IMR-90 (cell line): ENCODE results near the gene PLAAT3. TPM values are rescaled to one million over a fixed set of nuclear protein-coding genes. Genes with fewer than 3 reads are reported as not detected.

Experiments used
- ATAC-seq: fragments of 200-7000 bp; cut with Tn5 transposase; 2 replicates; pipeline ENCODE4 v1.9.1; 2020; ENCODE audit warnings: low read depth, mild to moderate bottlenecking, moderate library complexity
- BruUV-seq: library from RNA; stranded (reverse); fragments of 400-500 nt; replicated peaks from 2 replicates; lab custom pipeline; 2021; lab: Mats Ljungman, UMichigan
- CTCF ChIA-PET: fragments of 300-600 bp; formaldehyde crosslinking; extraction: SDS; loops from one replicate; lab custom pipeline; 2021; ENCODE audit warnings: antibody characterized with exemption; lab: Yijun Ruan, JAX
- POLR2A ChIA-PET: fragments of 300-600 bp; sonication (Branson Sonifier 250); formaldehyde crosslinking; loops from one replicate; lab custom pipeline; 2022; ENCODE audit warnings: antibody characterized with exemption; ENCODE audit not compliant: unreplicated experiment; lab: Charles Lee
- DNase-seq: peaks from one replicate; pipeline ENCODE4 v3.0.0; 2013
- H2AFZ ChIP-seq: replicated peaks from 2 replicates; pipeline ENCODE3; 2013; ENCODE audit warnings: low read length, mild to moderate bottlenecking; ENCODE audit not compliant: poor library complexity
- H2AK5ac ChIP-seq: 2 replicates; pipeline ENCODE4 v1.6.1; 2013; ENCODE audit warnings: low read depth, low read length, inconsistent platforms
- H2AK9ac ChIP-seq: replicated peaks from 2 replicates; pipeline ENCODE3; 2013; ENCODE audit warnings: mild to moderate bottlenecking, low read depth, low read length, moderate library complexity; ENCODE audit not compliant: poor library complexity
- H2BK120ac ChIP-seq: 2 replicates; pipeline ENCODE4 v1.6.1; 2013; ENCODE audit warnings: low read depth, low read length, inconsistent platforms
- H2BK15ac ChIP-seq: 3 replicates; pipeline ENCODE4 v1.6.1; 2013; ENCODE audit warnings: low read depth, low read length, inconsistent platforms
- H2BK20ac ChIP-seq: 2 replicates; pipeline ENCODE4 v1.6.1; 2013; ENCODE audit warnings: low read depth, mild to moderate bottlenecking, inconsistent platforms, low read length, moderate library complexity
- H2BK5ac ChIP-seq: 2 replicates; pipeline ENCODE4 v1.6.1; 2013; ENCODE audit warnings: mild to moderate bottlenecking, low read depth, low read length, inconsistent platforms; ENCODE audit not compliant: poor library complexity, severe bottlenecking
- H3K14ac ChIP-seq: replicated peaks from 2 replicates; pipeline ENCODE4 v1.6.1; 2013; ENCODE audit warnings: low read depth, low read length, inconsistent platforms
- H3K18ac ChIP-seq: 2 replicates; pipeline ENCODE4 v1.6.1; 2013; ENCODE audit warnings: low read depth, low read length, control low read depth
- H3K23ac ChIP-seq: 2 replicates; pipeline ENCODE4 v1.6.1; 2013; ENCODE audit warnings: low read depth, low read length, inconsistent platforms
- H3K27ac ChIP-seq: 2 replicates; pipeline ENCODE4 v1.5.1; 2013; ENCODE audit warnings: mild to moderate bottlenecking, control low read depth, low read length; ENCODE audit not compliant: insufficient read depth
- H3K27me3 ChIP-seq: 2 replicates; pipeline ENCODE4 v1.6.1; 2013; ENCODE audit warnings: low read length; ENCODE audit not compliant: control insufficient read depth, insufficient read depth
- H3K36me3 ChIP-seq: 2 replicates; pipeline ENCODE4 v1.6.1; 2013; ENCODE audit warnings: low read length, mixed read lengths; ENCODE audit not compliant: control insufficient read depth, insufficient read depth
- H3K4ac ChIP-seq: 2 replicates; pipeline ENCODE4 v1.6.1; 2013; ENCODE audit warnings: low read depth, low read length, inconsistent platforms
- H3K4me1 ChIP-seq: 2 replicates; pipeline ENCODE4 v1.6.1; 2013; ENCODE audit warnings: low read length, mixed read lengths; ENCODE audit not compliant: control insufficient read depth, insufficient read depth
- H3K4me2 ChIP-seq: 2 replicates; pipeline ENCODE4 v1.6.1; 2013; ENCODE audit warnings: low read depth, mild to moderate bottlenecking, control low read depth, low read length, moderate library complexity
- H3K4me3 ChIP-seq: 2 replicates; pipeline ENCODE4 v1.5.1; 2013; ENCODE audit warnings: low read depth, mild to moderate bottlenecking, control low read depth, low read length, moderate library complexity; ENCODE audit not compliant: insufficient read depth
- H3K56ac ChIP-seq: 2 replicates; pipeline ENCODE4 v1.6.1; 2013; ENCODE audit warnings: low read length, inconsistent platforms; ENCODE audit not compliant: insufficient read depth; ENCODE audit errors: extremely low read depth
- H3K79me1 ChIP-seq, 2 experiments: 2 replicates each; pipeline ENCODE4 v1.6.1; 2013; ENCODE audit warnings: low read length in 2 of 2, inconsistent platforms in 1 of 2, low read depth in 1 of 2
- H3K9ac ChIP-seq: 2 replicates; pipeline ENCODE4 v1.6.1; 2013; ENCODE audit warnings: low read depth, low read length, control low read depth
- H3K9me1 ChIP-seq: 2 replicates; pipeline ENCODE4 v1.6.1; 2013; ENCODE audit warnings: low read length, inconsistent platforms; ENCODE audit not compliant: insufficient read depth
- H3K9me3 ChIP-seq: 2 replicates; pipeline ENCODE4 v1.6.1; 2013; ENCODE audit warnings: low read length; ENCODE audit not compliant: control insufficient read depth, insufficient read depth
- H4K20me1 ChIP-seq: 2 replicates; pipeline ENCODE4 v1.6.1; 2013; ENCODE audit warnings: low read length, inconsistent platforms; ENCODE audit not compliant: insufficient read depth
- H4K5ac ChIP-seq: 2 replicates; pipeline ENCODE4 v1.6.1; 2013; ENCODE audit warnings: mild to moderate bottlenecking, low read depth, low read length, control low read depth
- H4K8ac ChIP-seq, 2 experiments: 2 replicates each; pipeline ENCODE4 v1.6.1; 2013; ENCODE audit warnings: low read depth in 2 of 2, low read length in 2 of 2, control low read depth in 1 of 2, inconsistent platforms in 1 of 2
- H4K91ac ChIP-seq: 2 replicates; pipeline ENCODE4 v1.6.1; 2013; ENCODE audit warnings: low read depth, low read length, inconsistent platforms; ENCODE audit not compliant: insufficient read depth
- CEBPB ChIP-seq: IDR thresholded peaks from 2 replicates; pipeline ENCODE4 v1.6.1; 2012; ENCODE audit warnings: low read depth, low read length, improper control_type of control experiment
- CHD1 ChIP-seq: IDR thresholded peaks from 2 replicates; pipeline ENCODE4 v1.6.1; 2012; ENCODE audit warnings: low read depth, low read length, improper control_type of control experiment
- CTCF ChIP-seq: conservative IDR thresholded peaks from 2 replicates; pipeline ENCODE4 v1.5.1; 2012; ENCODE audit warnings: mild to moderate bottlenecking, low read depth, low read length, improper control_type of control experiment
- ELK1 ChIP-seq: fragments of 150-350 bp; IDR thresholded peaks from 2 replicates; pipeline ENCODE4 v1.6.1; 2016; ENCODE audit warnings: low read depth, mild to moderate bottlenecking, low read length, moderate library complexity, borderline replicate concordance
- FOS ChIP-seq: fragments of 150-350 bp; IDR thresholded peaks from 2 replicates; pipeline ENCODE4 v1.6.1; 2016; ENCODE audit warnings: low read depth, low read length
- MAZ ChIP-seq: IDR thresholded peaks from 2 replicates; pipeline ENCODE4 v1.6.1; 2012; ENCODE audit warnings: low read depth, mild to moderate bottlenecking, low read length, improper control_type of control experiment, moderate library complexity, borderline replicate concordance
- MXI1 ChIP-seq: IDR thresholded peaks from 2 replicates; pipeline ENCODE4 v1.6.1; 2012; ENCODE audit warnings: low read depth, mild to moderate bottlenecking, low read length, moderate library complexity, borderline replicate concordance
- NFE2L2 ChIP-seq: fragments of 150-350 bp; IDR thresholded peaks from 2 replicates; pipeline ENCODE4 v1.6.1; 2016; ENCODE audit warnings: low read depth, mild to moderate bottlenecking, low read length
- POLR2A ChIP-seq: IDR thresholded peaks from 2 replicates; pipeline ENCODE4 v1.6.1; 2012; ENCODE audit warnings: mild to moderate bottlenecking, low read depth, low read length
- RAD21 ChIP-seq: IDR thresholded peaks from 2 replicates; pipeline ENCODE4 v1.6.1; 2012; ENCODE audit warnings: low read length, improper control_type of control experiment
- RCOR1 ChIP-seq: IDR thresholded peaks from 2 replicates; pipeline ENCODE4 v1.6.1; 2012; ENCODE audit warnings: mild to moderate bottlenecking, low read length, improper control_type of control experiment; ENCODE audit not compliant: insufficient replicate concordance
- RFX5 ChIP-seq: IDR thresholded peaks from 2 replicates; pipeline ENCODE4 v1.8.0; 2012; ENCODE audit warnings: low read depth, mild to moderate bottlenecking, low read length, moderate library complexity
- SMC3 ChIP-seq: fragments of 150-350 bp; IDR thresholded peaks from 2 replicates; pipeline ENCODE4 v1.6.1; 2016; ENCODE audit warnings: low read depth, mild to moderate bottlenecking, antibody characterized with exemption, low read length, moderate library complexity
- USF2 ChIP-seq: fragments of 150-350 bp; IDR thresholded peaks from 2 replicates; pipeline ENCODE4 v1.6.1; 2017; ENCODE audit warnings: mild to moderate bottlenecking, antibody characterized with exemption, low read length, low read depth
- WGBS, 2 experiments: methylation state at CpG; one replicate each; pipeline versions ENCODE4 v1.1.5 to v1.1.7; 2013; ENCODE audit warnings: missing lambda C conversion rate in 2 of 2; ENCODE audit not compliant: insufficient read length in 1 of 2; ENCODE audit errors: extremely low coverage in 2 of 2; 5-methylcytosine and 5-hydroxymethylcytosine counted together
- dilution Hi-C: fragments of 300-500 bp; cut with HindIII; formaldehyde crosslinking; loops from one replicate; pipeline ENCODE4 v1.14.3; 2018; ENCODE audit warnings: low sequenced_read_pairs; ENCODE audit not compliant: unreplicated experiment
- in situ Hi-C: fragments of 300-500 bp; cut with MboI; formaldehyde crosslinking; loops from 3 replicates; pipeline ENCODE4 v1.14.3; 2019; ENCODE audit warnings: low sequenced_read_pairs, inconsistent platforms, mixed read lengths
- intact Hi-C: fragments of 100-400 bp; cut with micrococcal nuclease; formaldehyde crosslinking; loops from 2 replicates; pipeline ENCODE4 v1.10.0; 2022
- polyA plus RNA-seq, 3 experiments: library from polyadenylated mRNA; depleted of rRNA; stranded (reverse); fragments of >200 nt; gene quantifications; 2 replicates each; pipeline ENCODE4 v1.2.3, GENCODE V29; 2012; ENCODE audit warnings: low replicate concordance in 1 of 3
- total RNA-seq: library from RNA; depleted of rRNA; stranded (reverse); fragments of >200 nt; gene quantifications from 2 replicates; pipeline ENCODE4 v1.2.3, GENCODE V29; 2012

PLAAT3 gene
- total and polyA plus RNA-seq, 2 of the 4 experiments (the other 2 are of a cell fraction) = 3.2 to 3.9 TPM

- Histone ChIP-seq H2BK120ac (no peak overlapping the region), H3K4me1 (peaks cover 11% of the 10 kb centered on the region; the same call in 1 of the 2 replicates), H2BK5ac (no peak overlapping the region), H3K56ac (no peak overlapping the region), H2AFZ (no peak overlapping the region), H3K79me1 (no peaks in the 10 kb centered on the region), H3K9me1 (no peaks in the 10 kb centered on the region), H3K4ac (no peak overlapping the region), H4K91ac (no peak overlapping the region), H2BK15ac (no peak overlapping the region), H4K5ac (no peak overlapping the region), H2BK20ac (no peak overlapping the region), H3K9me3 (no peaks in the 10 kb centered on the region), H4K8ac (no peak overlapping the region), H3K14ac (no peak overlapping the region), H3K18ac (no peak overlapping the region), H3K27ac (no peak overlapping the region), H2AK5ac (no peak overlapping the region), H3K36me3 (no peaks in the 10 kb centered on the region), H3K4me2 (no peak overlapping the region), H4K20me1 (no peaks in the 10 kb centered on the region), H3K27me3 (peaks cover 5% of the 10 kb centered on the region), H3K4me3 (no peak overlapping the region), H3K9ac (no peak overlapping the region), H3K23ac (no peak overlapping the region), H2AK9ac (no peak overlapping the region)
- intact Hi-C loops = no loop called here
- 59% methylated on average over 2 of the region's 4 CpGs; no CpG with 5 or more reads in 1 of the 2 experiments for WGBS, 2 experiments
- in situ Hi-C loops = no loop called here
- TF ChIP-seq POLR2A (no peak), CHD1 (no peak), USF2 (no peak), CEBPB (no peak), FOS (no peak), MAZ (no peak), SMC3 (no peak), RFX5 (no peak), RCOR1 (no peak), CTCF (no peak), RAD21 (no peak), MXI1 (no peak), NFE2L2 (no peak), ELK1 (no peak)
- dilution Hi-C loops = no loop called here
- DNase-seq (no peak), ATAC-seq (no peak)
- POLR2A ChIA-PET = no interaction called here
- no TSS peak for BruUV-seq
- CTCF ChIA-PET = no interaction called here
These were observed 81.3 kb downstream of the PLAAT3 start for GRCh38 chr11:63532799-63533475.
